Right lobe of liver (tissue), 6 donors: Measurements from ENCODE around the gene GNB1L. TPM values are rescaled to one million over a fixed set of nuclear protein-coding genes. Genes with fewer than 3 reads are reported as not detected.
A peak's percentile ranks its signal among the peaks of the same experiment; 100 is the strongest.

Experiments
- ATAC-seq, 4 donors: fragments of 200-7000 bp; cut with Tn5 transposase; one replicate each; pipeline ENCODE4 v1.9.1; 2020; ENCODE audit warnings: mild to moderate bottlenecking in 4 of 4, moderate library complexity in 4 of 4
- DNase-seq, 3 donors: peaks; one replicate each; pipeline ENCODE4 v3.0.0-alpha.2; 2020
- H3K27ac ChIP-seq, 3 donors: fragments of 200-600 bp; one replicate each; pipeline ENCODE4 v1.8.0; 2022
- H3K27me3 ChIP-seq, 2 donors: fragments of 200-600 bp; one replicate each; pipeline ENCODE4 v1.8.0; 2022
- H3K36me3 ChIP-seq, 4 donors: fragments of 200-600 bp; sonication (generic) in 1 of 4; one replicate each; pipeline versions ENCODE4 v1.5.1 to v1.8.0; 2017 to 2022; ENCODE audit warnings: control low read depth in 1 of 4
- H3K4me1 ChIP-seq, 4 donors: fragments of 200-600 bp; sonication (generic) in 1 of 4; one replicate each; pipeline versions ENCODE4 v1.5.1 to v1.8.0; 2017 to 2022; ENCODE audit warnings: control low read depth in 1 of 4
- H3K4me3 ChIP-seq, 3 donors: fragments of 200-600 bp; one replicate each; pipeline ENCODE4 v1.8.0; 2022
- H3K9me3 ChIP-seq, 4 donors: fragments of 200-600 bp; sonication (generic) in 1 of 4; one replicate each; pipeline versions ENCODE4 v1.5.1 to v1.8.0; 2017 to 2022; ENCODE audit warnings: control low read depth in 1 of 4
- CTCF ChIP-seq, 4 donors: fragments of 200-600 bp in 3 of 4; fragments of 450-650 bp in 1 of 4; IDR thresholded peaks; one replicate each; pipeline versions ENCODE4 v1.5.1 to v1.8.0; 2016 to 2022; ENCODE audit warnings: antibody characterized with exemption in 4 of 4, mild to moderate bottlenecking in 2 of 4
- POLR2A ChIP-seq: fragments of 450-650 bp; IDR thresholded peaks from one replicate; pipeline ENCODE4 v1.6.1; 2017; ENCODE audit warnings: antibody characterized with exemption, mild to moderate bottlenecking
- WGBS: methylation state at CpG from one replicate; pipeline ENCODE4 v1.1.6; 2018; ENCODE audit warnings: low coverage, low lambda C conversion rate; ENCODE audit not compliant: insufficient coverage; ENCODE audit errors: missing lambda C conversion rate; 5-methylcytosine and 5-hydroxymethylcytosine counted together
- intact Hi-C, 2 donors: fragments of 100-400 bp; cut with DNase I; formaldehyde crosslinking; loops; one replicate each; pipeline versions ENCODE4 v1.11.2 to v1.14.1; 2022
- total RNA-seq, 6 experiments: library from RNA; depleted of rRNA in 2 of 6; stranded (reverse); fragments of >200 nt in 2 of 6; fragmentation: NEBNext Ultra II Directional in 3 of 6; extraction: Animal tissue kit (Norgen Biotek cat#: 25700) in 3 of 6; gene quantifications; one replicate each; pipeline versions ENCODE4 v1.1.0 to v1.2.4, GENCODE V29; 2016 to 2023
- donor health status: DM: no; HTN: yes; CAD: no.
- donor health status: DM: no; HTN: no; CAD: no.
- donor health status: DM: no; HTN: no; CAD: no.
- donor health status: DM: no; HTN: yes; CAD: no.
- donor health status: DM: no; HTN: yes; CAD: no.

GNB1L gene
- total RNA-seq, 6 experiments from 2014 or later, result 1.4 to 3.2 (median 2.7) TPM

DNA sequence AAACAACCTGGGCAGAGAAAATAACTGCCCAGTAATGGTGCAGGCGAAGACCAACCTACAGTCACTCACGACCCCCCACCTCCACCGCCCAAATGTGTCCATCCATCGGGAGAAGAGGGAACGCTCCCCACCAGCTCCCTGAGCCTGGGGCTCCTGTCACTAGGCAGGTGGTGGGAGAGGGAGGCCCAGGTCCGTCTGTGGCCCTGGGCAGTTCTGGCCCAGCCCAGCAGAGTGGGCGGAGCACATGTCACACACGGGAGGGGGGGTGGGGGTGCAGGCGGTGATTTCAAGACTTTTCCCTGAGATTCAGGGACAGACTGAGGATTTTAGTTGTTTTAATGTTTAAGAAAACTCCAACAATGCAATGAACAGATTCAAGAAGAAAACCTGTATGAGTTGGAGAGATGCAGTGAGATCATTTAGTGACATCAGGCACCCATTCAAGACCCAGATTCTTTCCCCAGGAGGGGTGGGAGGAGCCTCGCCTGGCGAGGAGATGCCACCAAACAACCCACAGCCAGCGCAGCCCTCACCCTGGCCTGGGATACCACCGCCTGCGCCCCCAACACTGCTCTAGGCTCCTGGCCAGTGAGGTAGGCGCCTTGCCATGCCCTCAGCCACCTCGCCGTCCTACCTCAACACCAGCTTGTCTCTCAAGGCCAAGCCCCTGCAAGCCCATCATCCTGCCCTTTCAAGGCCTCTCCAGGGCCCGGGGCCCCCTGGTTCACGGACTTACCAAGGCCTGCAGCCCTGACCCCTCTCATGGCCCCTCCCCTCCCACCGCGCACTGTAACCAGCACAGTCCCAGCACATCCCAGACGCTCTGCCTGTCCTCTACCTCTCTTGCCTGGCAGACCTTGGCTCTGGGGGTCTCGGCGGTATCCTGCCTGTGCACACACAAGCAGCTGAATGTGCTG, 57.3 kb downstream of the GNB1L start:
- H3K9me3 ChIP-seq, result no peaks in the 10 kb centered on the region
- H3K4me1 ChIP-seq, result no peaks in the 10 kb centered on the region
- TF ChIP-seq POLR2A (no peak), CTCF (IDR thresholded peaks at IDR 0.05) (no peak)
- DNase-seq (peak in 1 of 3 donors; percentile 46), ATAC-seq (no peak)
- intact Hi-C loops, result no loop called here
- H3K27me3 ChIP-seq, result no peaks in the 10 kb centered on the region
- H3K27ac ChIP-seq, result no peak overlapping the region
- WGBS, result 77% methylated on average over 13 of the region's 24 CpGs
- H3K36me3 ChIP-seq, result no peaks in the 10 kb centered on the region
- H3K4me3 ChIP-seq, result no peak overlapping the region

DNA sequence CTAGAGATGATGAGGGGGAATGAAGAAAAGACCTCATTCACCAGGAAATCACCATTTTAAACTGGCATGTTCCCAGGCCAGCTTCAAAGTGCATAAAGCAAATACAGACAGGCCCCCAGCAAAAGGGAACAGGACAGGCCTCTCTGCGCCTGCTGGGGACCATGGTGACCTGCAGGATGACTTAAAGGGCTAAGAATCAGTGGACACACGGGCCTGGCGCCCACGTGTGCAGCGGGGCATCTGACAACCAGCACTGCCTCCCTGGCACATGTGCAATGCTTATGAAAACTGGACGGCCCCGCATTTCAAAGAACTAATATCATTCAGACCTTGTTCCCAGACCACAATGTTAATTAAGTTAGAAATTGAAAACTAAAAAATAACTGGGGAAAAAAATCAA, 58.5 kb downstream of the GNB1L start:
- no peaks in the 10 kb centered on the region for H3K4me1 ChIP-seq
- intact Hi-C loops, result no loop called here
- H3K9me3 ChIP-seq, result no peaks in the 10 kb centered on the region
- peak in 1 of 3 donors; percentile 23 for DNase-seq
- no peaks in the 10 kb centered on the region for H3K36me3 ChIP-seq
- H3K4me3 ChIP-seq, result no peak overlapping the region
- TF ChIP-seq CTCF (IDR thresholded peaks at IDR 0.05) (no peak), POLR2A (no peak)
- H3K27ac ChIP-seq, result no peak overlapping the region
- no peaks in the 10 kb centered on the region for H3K27me3 ChIP-seq
- no peak for ATAC-seq
- 82% methylated on average over 3 of the region's 7 CpGs for WGBS

DNA sequence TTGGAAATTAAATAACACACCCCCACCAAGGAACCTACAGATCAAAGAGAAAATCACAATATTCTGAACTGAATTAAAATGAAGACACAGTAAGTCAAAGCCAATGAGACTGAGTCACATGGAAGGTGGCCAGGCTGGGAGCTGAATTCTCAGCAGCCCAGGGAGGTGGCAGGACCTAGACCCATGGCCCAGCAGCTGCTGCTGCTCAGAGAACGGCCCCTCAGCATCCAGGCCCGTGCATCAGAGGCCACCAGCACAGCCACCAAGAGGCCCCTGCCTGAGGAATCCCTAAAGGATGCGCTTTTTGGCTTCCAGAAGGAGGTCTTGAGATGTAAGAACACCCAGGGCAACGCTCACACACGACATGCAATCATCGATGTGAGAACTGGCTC, 59.1 kb downstream of the GNB1L start:
- peak in 1 of 3 donors; percentile 15 for DNase-seq
- WGBS, result 89% methylated on average over 3 of the region's 6 CpGs
- Histone ChIP-seq H3K9me3 (no peaks in the 10 kb centered on the region), H3K4me1 (no peaks in the 10 kb centered on the region), H3K4me3 (no peak overlapping the region), H3K36me3 (no peaks in the 10 kb centered on the region), H3K27me3 (no peaks in the 10 kb centered on the region), H3K27ac (no peak overlapping the region)
- no peak for ATAC-seq
- intact Hi-C loops, result no loop called here
- TF ChIP-seq CTCF (IDR thresholded peaks at IDR 0.05) (no peak), POLR2A (no peak)

- 86% methylated on average over 2 of the region's 2 CpGs for WGBS
- intact Hi-C loops, result no loop called here
- TF ChIP-seq POLR2A, result no peak
- no peak for TF ChIP-seq CTCF (IDR thresholded peaks at IDR 0.05)
- Histone ChIP-seq H3K4me3 (no peak overlapping the region), H3K9me3 (no peaks in the 10 kb centered on the region), H3K27me3 (no peaks in the 10 kb centered on the region), H3K27ac (no peak overlapping the region), H3K36me3 (no peaks in the 10 kb centered on the region), H3K4me1 (no peaks in the 10 kb centered on the region)
- no peak for DNase-seq
- no peak for ATAC-seq
These were observed 60.9 kb downstream of the GNB1L start for GRCh38 chr22:19793661-19794310.
